Measurements from ENCODE around the gene DDAH1.

- TF ChIP-seq RFX5 (IDR thresholded peaks at IDR 0.05), result no peak
- TF ChIP-seq ZFP36 (IDR thresholded peaks at IDR 0.05; ENCODE audit: borderline replicate concordance, partially characterized antibody), result no peak
- no peak for TF ChIP-seq RCOR1 (IDR thresholded peaks at IDR 0.05; ENCODE audit: low read depth, low read length)
- TF ChIP-seq, protein P1, sequence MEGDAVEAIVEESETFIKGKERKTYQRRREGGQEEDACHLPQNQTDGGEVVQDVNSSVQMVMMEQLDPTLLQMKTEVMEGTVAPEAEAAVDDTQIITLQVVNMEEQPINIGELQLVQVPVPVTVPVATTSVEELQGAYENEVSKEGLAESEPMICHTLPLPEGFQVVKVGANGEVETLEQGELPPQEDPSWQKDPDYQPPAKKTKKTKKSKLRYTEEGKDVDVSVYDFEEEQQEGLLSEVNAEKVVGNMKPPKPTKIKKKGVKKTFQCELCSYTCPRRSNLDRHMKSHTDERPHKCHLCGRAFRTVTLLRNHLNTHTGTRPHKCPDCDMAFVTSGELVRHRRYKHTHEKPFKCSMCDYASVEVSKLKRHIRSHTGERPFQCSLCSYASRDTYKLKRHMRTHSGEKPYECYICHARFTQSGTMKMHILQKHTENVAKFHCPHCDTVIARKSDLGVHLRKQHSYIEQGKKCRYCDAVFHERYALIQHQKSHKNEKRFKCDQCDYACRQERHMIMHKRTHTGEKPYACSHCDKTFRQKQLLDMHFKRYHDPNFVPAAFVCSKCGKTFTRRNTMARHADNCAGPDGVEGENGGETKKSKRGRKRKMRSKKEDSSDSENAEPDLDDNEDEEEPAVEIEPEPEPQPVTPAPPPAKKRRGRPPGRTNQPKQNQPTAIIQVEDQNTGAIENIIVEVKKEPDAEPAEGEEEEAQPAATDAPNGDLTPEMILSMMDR (IDR thresholded peaks at IDR 0.05), result no peak
- TF ChIP-seq EP300 (IDR thresholded peaks at IDR 0.05), result no peak
- no peak for TF ChIP-seq CHD2 (IDR thresholded peaks at IDR 0.05; ENCODE audit: low read length, partially characterized antibody)
- TF ChIP-seq POLR2A (IDR thresholded peaks at IDR 0.05; ENCODE audit: low read length), result no peak
- TF ChIP-seq CEBPB (IDR thresholded peaks at IDR 0.05), result no peak
- TF ChIP-seq, protein P2, sequence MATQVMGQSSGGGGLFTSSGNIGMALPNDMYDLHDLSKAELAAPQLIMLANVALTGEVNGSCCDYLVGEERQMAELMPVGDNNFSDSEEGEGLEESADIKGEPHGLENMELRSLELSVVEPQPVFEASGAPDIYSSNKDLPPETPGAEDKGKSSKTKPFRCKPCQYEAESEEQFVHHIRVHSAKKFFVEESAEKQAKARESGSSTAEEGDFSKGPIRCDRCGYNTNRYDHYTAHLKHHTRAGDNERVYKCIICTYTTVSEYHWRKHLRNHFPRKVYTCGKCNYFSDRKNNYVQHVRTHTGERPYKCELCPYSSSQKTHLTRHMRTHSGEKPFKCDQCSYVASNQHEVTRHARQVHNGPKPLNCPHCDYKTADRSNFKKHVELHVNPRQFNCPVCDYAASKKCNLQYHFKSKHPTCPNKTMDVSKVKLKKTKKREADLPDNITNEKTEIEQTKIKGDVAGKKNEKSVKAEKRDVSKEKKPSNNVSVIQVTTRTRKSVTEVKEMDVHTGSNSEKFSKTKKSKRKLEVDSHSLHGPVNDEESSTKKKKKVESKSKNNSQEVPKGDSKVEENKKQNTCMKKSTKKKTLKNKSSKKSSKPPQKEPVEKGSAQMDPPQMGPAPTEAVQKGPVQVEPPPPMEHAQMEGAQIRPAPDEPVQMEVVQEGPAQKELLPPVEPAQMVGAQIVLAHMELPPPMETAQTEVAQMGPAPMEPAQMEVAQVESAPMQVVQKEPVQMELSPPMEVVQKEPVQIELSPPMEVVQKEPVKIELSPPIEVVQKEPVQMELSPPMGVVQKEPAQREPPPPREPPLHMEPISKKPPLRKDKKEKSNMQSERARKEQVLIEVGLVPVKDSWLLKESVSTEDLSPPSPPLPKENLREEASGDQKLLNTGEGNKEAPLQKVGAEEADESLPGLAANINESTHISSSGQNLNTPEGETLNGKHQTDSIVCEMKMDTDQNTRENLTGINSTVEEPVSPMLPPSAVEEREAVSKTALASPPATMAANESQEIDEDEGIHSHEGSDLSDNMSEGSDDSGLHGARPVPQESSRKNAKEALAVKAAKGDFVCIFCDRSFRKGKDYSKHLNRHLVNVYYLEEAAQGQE (IDR thresholded peaks at IDR 0.05), result no peak
- TF ChIP-seq, protein P3, sequence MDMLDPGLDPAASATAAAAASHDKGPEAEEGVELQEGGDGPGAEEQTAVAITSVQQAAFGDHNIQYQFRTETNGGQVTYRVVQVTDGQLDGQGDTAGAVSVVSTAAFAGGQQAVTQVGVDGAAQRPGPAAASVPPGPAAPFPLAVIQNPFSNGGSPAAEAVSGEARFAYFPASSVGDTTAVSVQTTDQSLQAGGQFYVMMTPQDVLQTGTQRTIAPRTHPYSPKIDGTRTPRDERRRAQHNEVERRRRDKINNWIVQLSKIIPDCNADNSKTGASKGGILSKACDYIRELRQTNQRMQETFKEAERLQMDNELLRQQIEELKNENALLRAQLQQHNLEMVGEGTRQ (IDR thresholded peaks at IDR 0.05), result no peak
- TF ChIP-seq, protein P4, sequence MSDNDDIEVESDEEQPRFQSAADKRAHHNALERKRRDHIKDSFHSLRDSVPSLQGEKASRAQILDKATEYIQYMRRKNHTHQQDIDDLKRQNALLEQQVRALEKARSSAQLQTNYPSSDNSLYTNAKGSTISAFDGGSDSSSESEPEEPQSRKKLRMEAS (IDR thresholded peaks at IDR 0.05), result no peak
- no peak for TF ChIP-seq BHLHE40 (IDR thresholded peaks at IDR 0.05; ENCODE audit: low read depth, low read length)
- no peak for TF ChIP-seq ZC3H11A (IDR thresholded peaks at IDR 0.05)
- no peak for TF ChIP-seq CBX2 (IDR thresholded peaks at IDR 0.05; ENCODE audit: borderline replicate concordance, low read depth)
Measured at GRCh38 chr1:85445906-85446305, 19.1 kb downstream of the DDAH1 start.
